NB4 (cell line): ENCODE data around the gene RBM33.

ENCODE experiments used
- DNase-seq: peaks from one replicate; pipeline ENCODE4 v3.0.0; 2010; ENCODE audit warnings: low read depth
- H3K4me3 ChIP-seq: one replicate; pipeline ENCODE4 v1.5.1; 2011; ENCODE audit warnings: mild to moderate bottlenecking, low read depth, low read length, moderate library complexity
- MAX ChIP-seq: IDR thresholded peaks from 2 replicates; pipeline ENCODE4 v1.6.1; 2011; ENCODE audit warnings: low read depth, low read length
- MYC ChIP-seq: IDR thresholded peaks from 2 replicates; pipeline ENCODE4 v1.6.1; 2011; ENCODE audit warnings: low read depth, low read length
- POLR2A ChIP-seq: IDR thresholded peaks from 2 replicates; pipeline ENCODE4 v1.6.1; 2011; ENCODE audit warnings: mild to moderate bottlenecking; ENCODE audit not compliant: insufficient read length; ENCODE audit errors: extremely low read depth
- TF ChIP-seq, protein P1 (sequence below): IDR thresholded peaks from one replicate; pipeline ENCODE4 v1.5.1; 2012; ENCODE audit warnings: low read depth, low read length

RBM33 gene

DNA sequence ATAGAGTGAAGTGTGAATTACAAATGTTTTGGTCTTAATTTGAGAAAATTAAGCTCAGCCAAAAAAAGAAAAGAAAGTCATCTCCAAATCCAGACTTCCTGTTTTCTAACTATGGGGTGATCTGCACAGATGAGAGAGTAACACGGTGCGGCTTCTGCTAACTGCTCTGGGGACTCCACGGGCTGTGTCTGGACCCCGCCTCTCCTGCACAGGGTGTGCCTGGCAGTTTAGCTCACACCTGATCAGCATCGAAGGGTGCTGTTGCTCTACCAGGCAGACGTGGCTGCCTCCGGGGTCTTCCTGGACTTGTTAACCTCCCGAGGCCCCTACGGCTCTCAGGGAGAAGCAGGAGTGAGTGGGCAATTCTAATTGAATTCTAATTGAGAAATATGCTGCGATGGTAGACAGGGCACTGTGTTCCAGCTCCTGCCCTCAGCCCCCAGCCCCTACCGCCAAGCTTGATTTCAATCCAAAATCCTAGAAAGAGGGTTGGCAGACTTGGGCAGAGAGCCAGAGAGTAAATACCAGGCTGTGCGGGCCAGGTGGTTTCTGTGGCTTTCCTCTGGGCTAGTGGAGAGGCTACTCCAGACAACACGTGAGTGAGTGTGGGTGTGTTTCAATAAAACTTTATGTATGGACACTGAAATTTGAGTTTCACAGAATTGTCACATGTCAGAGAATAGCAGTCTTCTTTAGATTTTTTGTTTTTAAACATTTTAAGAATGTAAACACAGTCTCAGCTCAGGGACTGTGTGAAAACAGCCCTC is 154.4 kb downstream of the RBM33 start:
- H3K4me3 ChIP-seq: no peak overlapping the region

GRCh38 chr7:155799514-155799913 is 155.1 kb downstream of the RBM33 start:
- no peak for DNase-seq
- no peak overlapping the region for H3K4me3 ChIP-seq
- no peak for TF ChIP-seq POLR2A
- TF ChIP-seq MYC: no peak
- no peak for TF ChIP-seq MAX
- TF ChIP-seq, protein P1, sequence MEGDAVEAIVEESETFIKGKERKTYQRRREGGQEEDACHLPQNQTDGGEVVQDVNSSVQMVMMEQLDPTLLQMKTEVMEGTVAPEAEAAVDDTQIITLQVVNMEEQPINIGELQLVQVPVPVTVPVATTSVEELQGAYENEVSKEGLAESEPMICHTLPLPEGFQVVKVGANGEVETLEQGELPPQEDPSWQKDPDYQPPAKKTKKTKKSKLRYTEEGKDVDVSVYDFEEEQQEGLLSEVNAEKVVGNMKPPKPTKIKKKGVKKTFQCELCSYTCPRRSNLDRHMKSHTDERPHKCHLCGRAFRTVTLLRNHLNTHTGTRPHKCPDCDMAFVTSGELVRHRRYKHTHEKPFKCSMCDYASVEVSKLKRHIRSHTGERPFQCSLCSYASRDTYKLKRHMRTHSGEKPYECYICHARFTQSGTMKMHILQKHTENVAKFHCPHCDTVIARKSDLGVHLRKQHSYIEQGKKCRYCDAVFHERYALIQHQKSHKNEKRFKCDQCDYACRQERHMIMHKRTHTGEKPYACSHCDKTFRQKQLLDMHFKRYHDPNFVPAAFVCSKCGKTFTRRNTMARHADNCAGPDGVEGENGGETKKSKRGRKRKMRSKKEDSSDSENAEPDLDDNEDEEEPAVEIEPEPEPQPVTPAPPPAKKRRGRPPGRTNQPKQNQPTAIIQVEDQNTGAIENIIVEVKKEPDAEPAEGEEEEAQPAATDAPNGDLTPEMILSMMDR: no peak

More for the DNA sequence above, 154.4 kb downstream of the RBM33 start:
- peak; percentile 46 for DNase-seq
- TF ChIP-seq, protein P1: no peak
- TF ChIP-seq MAX (no peak), MYC (no peak), POLR2A (no peak)

DNA sequence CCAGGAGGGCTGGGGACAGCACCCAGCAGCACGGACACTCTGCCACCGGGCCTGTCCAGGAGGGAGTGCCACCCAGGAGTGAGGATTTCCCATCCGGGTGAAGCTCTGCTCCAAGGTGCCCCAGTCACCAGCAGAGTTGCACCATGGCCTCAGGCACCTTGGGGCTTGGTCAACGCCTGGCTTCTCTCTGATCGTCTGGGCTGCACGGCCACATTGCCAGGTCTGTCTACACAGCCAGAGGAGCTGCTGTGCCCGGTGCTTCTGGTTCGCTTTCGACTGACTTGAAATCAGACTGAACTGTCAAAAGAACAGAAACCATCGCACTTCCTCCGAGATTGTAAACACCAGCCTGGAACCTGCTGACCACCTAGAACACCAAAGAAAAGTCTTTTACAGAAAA is 155.8 kb downstream of the RBM33 start:
- H3K4me3 ChIP-seq: no peak overlapping the region
- DNase-seq: no peak
- no peak for TF ChIP-seq MYC
- TF ChIP-seq MAX: no peak
- TF ChIP-seq, protein P1: no peak
- TF ChIP-seq POLR2A: no peak

- TF ChIP-seq POLR2A (no peak), MAX (no peak), MYC (no peak)
- TF ChIP-seq, protein P1: no peak
- DNase-seq: no peak
- no peak overlapping the region for H3K4me3 ChIP-seq
Measured at GRCh38 chr7:155800741-155801267, 156.3 kb downstream of the RBM33 start.

DNA sequence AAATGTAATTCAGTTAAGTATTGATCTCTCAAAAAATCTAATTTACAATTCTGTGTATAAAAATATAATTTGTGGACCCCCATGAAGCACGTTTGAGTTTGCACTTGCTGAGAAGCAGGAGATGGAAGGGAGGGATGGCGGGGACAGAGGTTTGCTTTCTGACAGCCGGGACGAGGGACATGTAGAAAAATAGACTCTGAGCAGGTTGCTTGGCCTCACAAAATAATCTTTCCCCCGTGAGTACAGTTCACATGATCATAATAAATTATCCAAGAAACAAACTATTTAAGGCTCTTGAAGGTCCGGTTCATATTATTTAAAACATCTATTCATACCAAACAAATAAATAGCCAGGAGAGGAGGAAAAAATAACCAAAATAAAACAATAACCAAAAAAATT is 157.8 kb downstream of the RBM33 start:
- TF ChIP-seq, protein P1: no peak
- TF ChIP-seq MAX (no peak), MYC (no peak)
- H3K4me3 ChIP-seq: no peak overlapping the region
- DNase-seq: no peak
